Upper lobe of left lung (tissue), 6 donors: Measurements from ENCODE around the gene CILP2. TPM values are rescaled to one million over a fixed set of nuclear protein-coding genes. Genes with fewer than 3 reads are reported as not detected.

Experiments
- ATAC-seq, 2 donors: fragments of 200-7000 bp; cut with Tn5 transposase; one replicate each; pipeline ENCODE4 v1.9.1; 2022; ENCODE audit warnings: mild to moderate bottlenecking in 2 of 2, moderate library complexity in 2 of 2; ENCODE audit not compliant: low FRiP score in 2 of 2
- DNase-seq, 2 donors: peaks; one replicate each; pipeline ENCODE4 v3.0.0-alpha.2; 2019 to 2020
- H3K27ac ChIP-seq, 4 donors: fragments of 200-600 bp; sonication (generic); one replicate each; pipeline ENCODE4 v1.5.1; 2016 to 2019
- H3K27me3 ChIP-seq, 4 donors: fragments of 200-600 bp; sonication (generic); one replicate each; pipeline ENCODE4 v1.5.1; 2017 to 2019
- H3K36me3 ChIP-seq, 4 donors: fragments of 200-600 bp; sonication (generic); one replicate each; pipeline ENCODE4 v1.5.1; 2016 to 2019
- H3K4me1 ChIP-seq, 4 donors: fragments of 200-600 bp; sonication (generic); one replicate each; pipeline ENCODE4 v1.5.1; 2018 to 2019
- H3K4me3 ChIP-seq, 4 donors: fragments of 200-600 bp; sonication (generic); one replicate each; pipeline ENCODE4 v1.5.1; 2017 to 2019; ENCODE audit warnings: mild to moderate bottlenecking in 2 of 4, moderate library complexity in 1 of 4
- H3K9me3 ChIP-seq, 4 donors: fragments of 200-600 bp; sonication (generic); one replicate each; pipeline ENCODE4 v1.5.1; 2018 to 2019
- EP300 ChIP-seq, 4 donors: sonication (generic); formaldehyde crosslinking; IDR thresholded peaks; one replicate each; pipeline ENCODE4 v1.5.1; 2017; ENCODE audit warnings: antibody characterized with exemption in 4 of 4, control low read depth in 2 of 4
- POLR2A ChIP-seq, 4 donors: fragments of 450-650 bp; IDR thresholded peaks; one replicate each; pipeline ENCODE4 v1.5.1; 2016 to 2017; ENCODE audit warnings: antibody characterized with exemption in 4 of 4, mild to moderate bottlenecking in 2 of 4
- POLR2AphosphoS5 ChIP-seq, 2 donors: sonication (generic); formaldehyde crosslinking; IDR thresholded peaks; one replicate each; pipeline ENCODE4 v1.5.1; 2017; ENCODE audit warnings: antibody characterized with exemption in 2 of 2
- WGBS, 2 donors: methylation state at CpG; one replicate each; pipeline ENCODE4 v1.1.5; 2017 to 2018; 5-methylcytosine and 5-hydroxymethylcytosine counted together
- total RNA-seq, 6 donors: library from RNA; depleted of rRNA in 4 of 6; stranded (reverse); fragments of >200 nt in 4 of 6; gene quantifications; one replicate each; pipeline versions ENCODE4 v1.1.0 to v1.2.1, GENCODE V29; 2016 to 2021
- TF ChIP-seq, protein P1 (sequence below), 6 experiments: fragments of 450-650 bp in 4 of 6; fragments of 200-600 bp in 2 of 6; sonication (generic) in 2 of 6; IDR thresholded peaks; one replicate each; pipeline ENCODE4 v1.5.1; 2016 to 2019; ENCODE audit warnings: antibody characterized with exemption in 6 of 6
- donor health status: DM: no; HTN: no; CAD: no; lungs with moderate emphysema.
- donor health status: DM: no; HTN: yes; CAD: no; lungs with severe emphysema.

CILP2 gene
- total RNA-seq, 6 donors from 2014 or later: 0.14 to 0.37 TPM; not detected in 4

DNA sequence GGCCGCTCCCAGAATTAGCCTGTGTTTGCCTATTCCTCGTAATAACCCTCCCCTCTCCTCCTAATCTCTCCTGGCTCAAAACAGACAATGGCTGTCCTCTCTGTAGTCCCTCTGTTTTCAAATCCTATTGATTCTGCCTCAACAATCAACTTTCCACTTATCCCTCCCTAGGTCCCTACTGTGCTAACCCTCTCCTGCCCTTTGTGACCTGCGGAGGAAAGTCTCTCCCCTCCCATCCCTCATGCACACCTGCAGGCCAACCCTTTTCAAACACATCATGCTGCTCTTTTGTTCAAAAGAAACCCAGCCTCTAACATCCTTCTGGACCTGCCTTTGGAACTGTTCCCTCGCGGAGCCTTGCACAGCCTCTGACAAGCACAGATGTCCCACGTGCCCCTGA is 37.3 kb downstream of the CILP2 start:
- Histone ChIP-seq H3K27ac (no peak overlapping the region), H3K4me3 (no peak overlapping the region), H3K27me3 (no peaks in the 10 kb centered on the region), H3K36me3 (no peaks in the 10 kb centered on the region), H3K9me3 (no peaks in the 10 kb centered on the region), H3K4me1 (no peaks in the 10 kb centered on the region)
- no peak for TF ChIP-seq POLR2AphosphoS5 (IDR thresholded peaks at IDR 0.05)
- no peak for TF ChIP-seq POLR2A (IDR thresholded peaks at IDR 0.05)
- TF ChIP-seq EP300 (IDR thresholded peaks at IDR 0.05): no peak
- TF ChIP-seq, protein P1, sequence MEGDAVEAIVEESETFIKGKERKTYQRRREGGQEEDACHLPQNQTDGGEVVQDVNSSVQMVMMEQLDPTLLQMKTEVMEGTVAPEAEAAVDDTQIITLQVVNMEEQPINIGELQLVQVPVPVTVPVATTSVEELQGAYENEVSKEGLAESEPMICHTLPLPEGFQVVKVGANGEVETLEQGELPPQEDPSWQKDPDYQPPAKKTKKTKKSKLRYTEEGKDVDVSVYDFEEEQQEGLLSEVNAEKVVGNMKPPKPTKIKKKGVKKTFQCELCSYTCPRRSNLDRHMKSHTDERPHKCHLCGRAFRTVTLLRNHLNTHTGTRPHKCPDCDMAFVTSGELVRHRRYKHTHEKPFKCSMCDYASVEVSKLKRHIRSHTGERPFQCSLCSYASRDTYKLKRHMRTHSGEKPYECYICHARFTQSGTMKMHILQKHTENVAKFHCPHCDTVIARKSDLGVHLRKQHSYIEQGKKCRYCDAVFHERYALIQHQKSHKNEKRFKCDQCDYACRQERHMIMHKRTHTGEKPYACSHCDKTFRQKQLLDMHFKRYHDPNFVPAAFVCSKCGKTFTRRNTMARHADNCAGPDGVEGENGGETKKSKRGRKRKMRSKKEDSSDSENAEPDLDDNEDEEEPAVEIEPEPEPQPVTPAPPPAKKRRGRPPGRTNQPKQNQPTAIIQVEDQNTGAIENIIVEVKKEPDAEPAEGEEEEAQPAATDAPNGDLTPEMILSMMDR (IDR thresholded peaks at IDR 0.05): no peak
- DNase-seq (no peak), ATAC-seq (no peak)
- 80 to 81% methylated on average over 6 of the region's 6 CpGs for WGBS, 2 donors

DNA sequence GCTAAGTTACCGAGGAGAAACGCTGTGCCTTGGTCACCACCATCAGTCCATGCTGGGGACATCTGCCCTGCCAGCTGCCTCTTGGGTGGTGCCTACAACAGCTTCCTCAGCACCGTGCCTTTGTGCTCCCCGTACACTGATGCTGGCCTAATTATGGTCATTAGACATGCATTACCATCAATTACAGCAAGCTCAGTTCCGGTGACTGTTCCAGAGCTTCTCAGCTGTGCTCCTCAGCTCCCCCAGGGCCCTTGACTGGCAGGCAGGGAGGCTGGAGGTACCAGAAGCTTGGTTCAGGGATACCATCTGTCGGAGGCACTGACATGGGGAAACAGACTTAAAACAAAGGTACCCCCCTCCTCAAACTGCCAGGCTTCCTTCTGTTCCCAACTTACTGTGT is 40.2 kb downstream of the CILP2 start:
- Histone ChIP-seq H3K27me3 (no peaks in the 10 kb centered on the region), H3K27ac (no peak overlapping the region), H3K4me3 (no peak overlapping the region), H3K36me3 (no peaks in the 10 kb centered on the region), H3K9me3 (no peaks in the 10 kb centered on the region), H3K4me1 (no peaks in the 10 kb centered on the region)
- no peak for DNase-seq
- ATAC-seq: no peak
- 92 to 94% methylated on average over 6 of the region's 6 CpGs for WGBS, 2 donors
- TF ChIP-seq, protein P1 (IDR thresholded peaks at IDR 0.05): no peak
- TF ChIP-seq POLR2AphosphoS5 (IDR thresholded peaks at IDR 0.05): no peak
- TF ChIP-seq POLR2A (IDR thresholded peaks at IDR 0.05): no peak
- TF ChIP-seq EP300 (IDR thresholded peaks at IDR 0.05): no peak

DNA sequence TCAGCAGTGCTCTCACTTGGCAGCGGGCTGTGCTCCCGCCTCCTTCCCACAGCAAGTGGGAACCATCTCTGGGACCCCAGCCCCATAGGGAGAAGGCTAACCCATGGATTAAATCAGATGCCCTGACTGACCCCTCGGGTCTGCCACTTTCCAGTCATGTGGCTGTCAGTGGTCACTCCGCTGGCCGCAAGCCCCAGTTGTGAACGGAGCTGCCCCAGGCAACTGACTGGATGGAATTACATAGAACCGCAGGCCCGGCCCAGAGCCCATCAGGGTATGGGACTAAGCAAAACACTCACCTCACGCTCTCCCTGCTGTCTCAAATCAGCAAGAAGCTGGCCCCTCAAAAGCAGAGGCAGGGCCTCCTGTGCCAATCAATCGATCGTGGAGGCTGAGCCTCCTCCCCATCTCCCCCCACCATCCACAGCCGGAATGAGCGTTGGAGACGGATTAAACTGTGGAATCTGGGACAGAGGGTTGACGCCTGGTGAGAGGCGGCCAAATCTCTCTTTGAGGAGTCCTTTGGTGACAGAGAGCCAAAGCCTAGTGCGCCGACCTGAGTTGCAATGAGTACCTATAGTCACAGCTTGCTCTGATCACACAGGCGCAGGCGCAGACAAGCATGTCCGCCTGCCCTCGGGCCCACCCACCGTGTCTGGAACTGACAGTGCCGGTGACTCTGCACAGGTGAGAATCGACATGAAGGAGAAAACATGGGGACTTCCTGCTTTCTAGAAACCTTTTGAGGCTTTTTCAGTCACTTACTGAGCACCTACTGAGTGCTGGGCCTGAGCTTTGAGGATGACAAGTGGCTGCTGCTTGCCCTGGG is 41.7 kb downstream of the CILP2 start:
- no peaks in the 10 kb centered on the region for H3K4me1 ChIP-seq
- H3K4me3 ChIP-seq: no peak overlapping the region
- TF ChIP-seq, protein P1 (IDR thresholded peaks at IDR 0.05): no peak
- TF ChIP-seq POLR2AphosphoS5 (IDR thresholded peaks at IDR 0.05): no peak
- TF ChIP-seq POLR2A (IDR thresholded peaks at IDR 0.05): no peak
- no peak for TF ChIP-seq EP300 (IDR thresholded peaks at IDR 0.05)
- H3K9me3 ChIP-seq: no peaks in the 10 kb centered on the region
- ATAC-seq (no peak), DNase-seq (no peak)
- H3K27me3 ChIP-seq: no peaks in the 10 kb centered on the region
- WGBS, 2 donors: 91 to 92% methylated on average over 19 to 25 of the region's 25 CpGs
- no peaks in the 10 kb centered on the region for H3K36me3 ChIP-seq
- H3K27ac ChIP-seq: no peak overlapping the region

DNA sequence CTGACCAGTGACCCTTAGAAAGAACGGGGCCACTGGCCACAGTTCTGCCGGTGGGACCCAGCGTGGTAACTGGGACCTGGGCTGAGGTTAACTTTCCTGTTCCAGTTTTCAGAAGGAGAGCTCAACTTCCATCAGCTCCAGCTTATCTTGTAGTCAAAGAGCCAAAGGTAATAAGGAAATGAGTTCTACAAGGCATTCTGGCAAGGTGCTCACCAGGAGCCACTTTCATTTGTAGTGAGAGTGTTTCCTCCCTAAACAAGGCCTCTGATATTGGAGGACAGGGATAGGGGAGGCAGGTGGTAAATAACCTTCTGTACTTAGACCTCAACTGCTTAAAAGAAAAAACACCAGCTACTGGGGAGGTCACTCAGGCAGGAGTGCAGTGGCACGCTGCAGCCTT is 42.4 kb downstream of the CILP2 start:
- Histone ChIP-seq H3K27me3 (no peaks in the 10 kb centered on the region), H3K4me1 (no peaks in the 10 kb centered on the region), H3K4me3 (no peak overlapping the region), H3K27ac (no peak overlapping the region), H3K9me3 (no peaks in the 10 kb centered on the region), H3K36me3 (no peaks in the 10 kb centered on the region)
- TF ChIP-seq POLR2AphosphoS5 (IDR thresholded peaks at IDR 0.05): no peak
- TF ChIP-seq, protein P1 (IDR thresholded peaks at IDR 0.05): no peak
- TF ChIP-seq EP300 (IDR thresholded peaks at IDR 0.05): no peak
- TF ChIP-seq POLR2A (IDR thresholded peaks at IDR 0.05): no peak
- WGBS, 2 donors: 76 to 92% methylated on average over 3 to 4 of the region's 4 CpGs
- DNase-seq: no peak
- ATAC-seq: no peak

DNA sequence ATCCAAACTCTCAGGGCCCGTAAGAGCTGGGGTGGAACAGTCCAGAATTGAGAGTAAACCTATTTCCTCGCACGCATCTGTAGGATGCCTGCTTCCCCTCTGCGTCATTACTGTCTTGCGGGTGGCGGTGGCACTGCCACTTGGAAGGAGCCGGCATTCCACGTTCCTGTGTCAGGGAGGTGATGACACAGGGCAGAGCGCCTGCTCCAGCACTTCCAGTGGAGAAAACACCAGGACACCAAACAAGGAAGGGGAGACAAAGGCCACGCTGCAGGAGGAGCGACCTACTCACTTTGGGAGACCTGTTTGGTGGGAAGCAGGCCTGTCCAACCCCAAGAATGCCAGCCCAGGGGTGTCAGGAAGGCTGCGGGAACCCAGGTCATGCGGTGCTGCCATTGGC is 43.3 kb downstream of the CILP2 start:
- no peak for DNase-seq
- 90 to 94% methylated on average over 13 of the region's 13 CpGs for WGBS, 2 donors
- TF ChIP-seq POLR2A (IDR thresholded peaks at IDR 0.05) (no peak), EP300 (IDR thresholded peaks at IDR 0.05) (no peak), POLR2AphosphoS5 (IDR thresholded peaks at IDR 0.05) (no peak)
- TF ChIP-seq, protein P1 (IDR thresholded peaks at IDR 0.05): no peak
- Histone ChIP-seq H3K36me3 (no peaks in the 10 kb centered on the region), H3K4me3 (no peak overlapping the region), H3K4me1 (no peaks in the 10 kb centered on the region), H3K27ac (no peak overlapping the region), H3K27me3 (no peaks in the 10 kb centered on the region), H3K9me3 (no peaks in the 10 kb centered on the region)
- no peak for ATAC-seq
